Activated CD4-positive, alpha-beta memory T cell treated with anti-CD3 and anti-CD28 coated beads, Interleukin-2, amount 10 ng/mL, durations not matched to agents 7 days and 5 days (primary cell): Measurements from ENCODE around the gene SLCO1A2. TPM values are rescaled to one million over a fixed set of nuclear protein-coding genes. Genes with fewer than 3 reads are reported as not detected.

Experiments
- CTCF ChIA-PET: fragments of 350-600 bp; sonication (Branson Sonifier 250); formaldehyde crosslinking; loops from one replicate; lab custom pipeline; 2021; ENCODE audit warnings: antibody characterized with exemption, inconsistent platforms; lab: Charles Lee
- POLR2A ChIA-PET: fragments of 350-600 bp; sonication (Branson Sonifier 250); formaldehyde crosslinking; loops from one replicate; lab custom pipeline; 2021; ENCODE audit warnings: antibody characterized with exemption; lab: Charles Lee
- DNase-seq: peaks from one replicate; pipeline ENCODE4 v3.0.0-alpha.2; 2020
- H3K27ac Mint-ChIP-seq: one replicate; pipeline ENCODE4 v1.8.0; 2021; ENCODE audit warnings: mild to moderate bottlenecking, mixed read lengths
- H3K27me3 Mint-ChIP-seq: one replicate; pipeline ENCODE4 v1.8.0; 2021; ENCODE audit warnings: mixed read lengths
- H3K36me3 Mint-ChIP-seq: one replicate; pipeline ENCODE4 v1.8.0; 2021; ENCODE audit warnings: low read depth, mixed read lengths
- H3K4me1 Mint-ChIP-seq: one replicate; pipeline ENCODE4 v1.8.0; 2021; ENCODE audit warnings: mixed read lengths
- H3K4me3 Mint-ChIP-seq: one replicate; pipeline ENCODE4 v1.8.0; 2021; ENCODE audit warnings: mild to moderate bottlenecking, mixed read lengths
- H3K9me3 Mint-ChIP-seq: one replicate; pipeline ENCODE4 v1.8.0; 2021; ENCODE audit warnings: mixed read lengths
- total RNA-seq, 2 experiments: library from RNA; stranded (reverse); gene quantifications; one replicate each; pipeline ENCODE4 v1.2.3, GENCODE V29; 2021

The SLCO1A2 gene
- total RNA-seq, 2 experiments from 2014 or later = not detected

- no peak for DNase-seq
- POLR2A ChIA-PET = no interaction called here
- H3K36me3 Mint-ChIP-seq = no peaks in the 10 kb centered on the region
- CTCF ChIA-PET = no interaction called here
- no peak overlapping the region for H3K27ac Mint-ChIP-seq
- H3K27me3 Mint-ChIP-seq = peaks cover 13% of the 10 kb centered on the region
- H3K4me1 Mint-ChIP-seq = no peaks in the 10 kb centered on the region
- no peak overlapping the region for H3K4me3 Mint-ChIP-seq
- H3K9me3 Mint-ChIP-seq = no peaks in the 10 kb centered on the region
Measured at GRCh38 chr12:21305661-21306060, 29.1 kb downstream of the SLCO1A2 start.

DNA sequence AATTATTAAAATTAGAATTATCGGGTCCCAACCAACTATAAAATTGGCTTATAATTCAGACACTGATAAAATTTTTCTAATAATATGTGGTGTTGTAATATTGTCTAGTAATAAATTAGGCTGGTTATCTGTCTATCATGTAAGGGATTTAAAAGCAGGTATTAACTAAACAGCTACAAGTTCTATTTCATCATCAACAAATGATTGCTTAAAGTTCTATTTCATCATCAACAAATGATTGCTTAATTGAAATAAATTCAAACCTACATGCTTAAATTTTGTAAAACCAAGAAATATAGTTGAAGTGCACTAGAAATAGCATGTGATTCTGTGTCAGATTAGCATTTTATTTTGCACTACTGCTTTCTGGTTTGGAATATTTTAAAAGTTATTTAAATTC is 34.1 kb downstream of the SLCO1A2 start:
- H3K4me1 Mint-ChIP-seq = peaks cover 7% of the 10 kb centered on the region
- no peaks in the 10 kb centered on the region for H3K9me3 Mint-ChIP-seq
- H3K27ac Mint-ChIP-seq = no peak overlapping the region
- no peak for DNase-seq
- H3K27me3 Mint-ChIP-seq = peaks cover 3% of the 10 kb centered on the region
- H3K4me3 Mint-ChIP-seq = no peak overlapping the region
- H3K36me3 Mint-ChIP-seq = no peaks in the 10 kb centered on the region
- ChIA-PET POLR2A (no interaction called here), CTCF (no interaction called here)

- no peak overlapping the region for H3K27ac Mint-ChIP-seq
- CTCF ChIA-PET = interaction anchor here (0.8 to 1.8 kb wide), 5 partner anchors 13 to 384 kb away, joined by 3 to 6 read pairs (median 3); no protein-coding TSS in a partner anchor
- DNase-seq = no peak
- H3K36me3 Mint-ChIP-seq = no peaks in the 10 kb centered on the region
- H3K9me3 Mint-ChIP-seq = no peaks in the 10 kb centered on the region
- POLR2A ChIA-PET = no interaction called here
- peaks cover 7% of the 10 kb centered on the region for H3K4me1 Mint-ChIP-seq
- H3K27me3 Mint-ChIP-seq = peaks cover 4% of the 10 kb centered on the region
- no peak overlapping the region for H3K4me3 Mint-ChIP-seq
Measured at GRCh38 chr12:21296751-21297406, 37.8 kb downstream of the SLCO1A2 start.

DNA sequence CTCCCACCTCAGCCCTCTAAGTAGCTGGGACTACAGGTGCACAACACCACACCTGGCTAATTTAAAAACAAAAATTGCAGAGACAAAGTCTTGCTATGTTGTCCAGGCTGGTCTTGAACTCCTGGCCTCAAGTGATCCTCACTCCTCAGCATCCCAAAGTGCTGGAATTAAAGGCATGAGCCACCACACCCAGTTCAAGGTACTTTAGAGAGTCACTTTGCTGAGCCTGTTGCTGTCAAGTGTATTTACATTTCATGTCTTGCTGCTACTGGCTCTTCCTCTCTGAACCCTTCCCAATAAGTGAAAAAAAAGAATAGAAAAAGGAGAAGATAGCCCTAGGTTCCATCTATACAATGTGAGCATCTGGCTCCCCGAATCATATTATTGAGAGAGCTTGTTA is 38.4 kb downstream of the SLCO1A2 start:
- Mint-ChIP-seq H3K27me3 (peaks cover 3% of the 10 kb centered on the region), H3K4me1 (peaks cover 7% of the 10 kb centered on the region), H3K4me3 (no peak overlapping the region), H3K36me3 (no peaks in the 10 kb centered on the region), H3K27ac (no peak overlapping the region), H3K9me3 (no peaks in the 10 kb centered on the region)
- DNase-seq = no peak
- CTCF ChIA-PET = interaction anchor here (0.8 to 1.8 kb wide), 5 partner anchors 13 to 384 kb away, joined by 3 to 6 read pairs (median 3); no protein-coding TSS in a partner anchor
- POLR2A ChIA-PET = no interaction called here

GRCh38 chr12:21294176-21294575 is 40.5 kb downstream of the SLCO1A2 start:
- peaks cover 3% of the 10 kb centered on the region for H3K27me3 Mint-ChIP-seq
- no peak overlapping the region for H3K4me3 Mint-ChIP-seq
- no peak overlapping the region for H3K27ac Mint-ChIP-seq
- no peaks in the 10 kb centered on the region for H3K36me3 Mint-ChIP-seq
- H3K4me1 Mint-ChIP-seq = peaks cover 7% of the 10 kb centered on the region
- no peaks in the 10 kb centered on the region for H3K9me3 Mint-ChIP-seq
- ChIA-PET CTCF (interaction anchor here (1.1 kb wide), 1 partner anchor 20 kb away, joined by 4 read pairs; no protein-coding TSS in a partner anchor), POLR2A (no interaction called here)
- no peak for DNase-seq

- POLR2A ChIA-PET = no interaction called here
- CTCF ChIA-PET = interaction anchor here (1.9 kb wide), 1 partner anchor 388 kb away, joined by 5 read pairs; no protein-coding TSS in a partner anchor
- peaks cover 5% of the 10 kb centered on the region for H3K4me1 Mint-ChIP-seq
- H3K9me3 Mint-ChIP-seq = no peaks in the 10 kb centered on the region
- peaks cover 3% of the 10 kb centered on the region for H3K27me3 Mint-ChIP-seq
- no peaks in the 10 kb centered on the region for H3K36me3 Mint-ChIP-seq
- no peak for DNase-seq
- no peak overlapping the region for H3K4me3 Mint-ChIP-seq
- H3K27ac Mint-ChIP-seq = no peak overlapping the region
Measured at GRCh38 chr12:21292111-21292510, 42.6 kb downstream of the SLCO1A2 start.

- no peak for DNase-seq
- H3K4me3 Mint-ChIP-seq = no peak overlapping the region
- CTCF ChIA-PET = no interaction called here
Measured at GRCh38 chr12:21289698-21290097, 45.0 kb downstream of the SLCO1A2 start.

DNA sequence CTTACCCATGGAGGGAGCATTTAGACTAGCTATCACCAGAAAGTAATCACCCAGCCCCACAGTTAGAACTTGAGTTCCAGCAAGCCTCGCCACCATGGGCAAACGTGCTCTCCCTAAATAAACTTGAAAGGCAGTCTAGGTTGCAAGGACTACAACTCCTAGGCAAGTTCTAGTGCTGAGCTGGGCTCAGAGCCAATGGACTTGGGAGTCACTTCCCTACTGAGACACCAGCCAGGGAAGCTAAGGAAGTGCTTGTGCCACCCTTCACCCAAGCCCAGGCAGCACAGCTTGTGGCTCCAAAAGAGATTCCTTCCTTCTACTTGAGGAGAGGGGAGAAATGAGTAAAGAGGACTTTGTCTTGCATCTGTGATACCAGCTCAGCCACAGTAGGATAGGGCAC is 57.9 kb downstream of the SLCO1A2 start:
- CTCF ChIA-PET = no interaction called here
- DNase-seq = no peak
- Mint-ChIP-seq H3K9me3 (no peaks in the 10 kb centered on the region), H3K4me3 (no peak overlapping the region), H3K27ac (no peak overlapping the region), H3K36me3 (no peaks in the 10 kb centered on the region), H3K4me1 (no peaks in the 10 kb centered on the region), H3K27me3 (peaks cover 9% of the 10 kb centered on the region)
- POLR2A ChIA-PET = no interaction called here

More at GRCh38 chr12:21289698-21290097, 45.0 kb downstream of the SLCO1A2 start:
- H3K9me3 Mint-ChIP-seq = no peaks in the 10 kb centered on the region
- no peaks in the 10 kb centered on the region for H3K36me3 Mint-ChIP-seq
- H3K27ac Mint-ChIP-seq = no peak overlapping the region
- H3K4me1 Mint-ChIP-seq = no peaks in the 10 kb centered on the region
- POLR2A ChIA-PET = no interaction called here
- peaks cover 3% of the 10 kb centered on the region for H3K27me3 Mint-ChIP-seq

DNA sequence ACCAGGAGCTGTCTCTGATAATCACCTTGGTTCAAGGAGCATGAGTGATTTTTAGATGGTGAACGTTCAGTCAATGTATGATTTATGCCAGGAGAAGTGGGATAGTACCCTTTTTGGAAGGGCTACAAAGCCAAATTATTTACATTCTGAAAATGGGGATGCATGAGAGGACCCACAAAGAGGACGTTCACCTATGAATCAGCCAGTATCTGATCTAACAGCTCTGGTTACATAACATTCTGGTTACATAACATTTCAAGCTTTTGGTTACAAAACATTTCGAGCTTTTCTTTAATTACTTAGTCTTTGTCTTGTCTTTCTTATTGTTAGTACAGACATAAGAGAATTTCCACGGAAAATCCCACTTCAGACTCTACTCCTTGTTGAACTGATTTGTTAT is 68.8 kb downstream of the SLCO1A2 start:
- no peak overlapping the region for H3K4me3 Mint-ChIP-seq
- no peak for DNase-seq
- H3K36me3 Mint-ChIP-seq = no peaks in the 10 kb centered on the region
- no peaks in the 10 kb centered on the region for H3K4me1 Mint-ChIP-seq
- ChIA-PET CTCF (no interaction called here), POLR2A (no interaction called here)
- H3K27ac Mint-ChIP-seq = no peak overlapping the region
- no peaks in the 10 kb centered on the region for H3K9me3 Mint-ChIP-seq
- peaks cover 12% of the 10 kb centered on the region for H3K27me3 Mint-ChIP-seq

GRCh38 chr12:21264232-21264631 is 70.5 kb downstream of the SLCO1A2 start:
- DNase-seq = no peak
- H3K36me3 Mint-ChIP-seq = no peaks in the 10 kb centered on the region
- POLR2A ChIA-PET = no interaction called here
- peaks cover 12% of the 10 kb centered on the region for H3K27me3 Mint-ChIP-seq
- H3K4me1 Mint-ChIP-seq = no peaks in the 10 kb centered on the region
- H3K27ac Mint-ChIP-seq = no peak overlapping the region
- no peak overlapping the region for H3K4me3 Mint-ChIP-seq
- CTCF ChIA-PET = no interaction called here
- no peaks in the 10 kb centered on the region for H3K9me3 Mint-ChIP-seq

DNA sequence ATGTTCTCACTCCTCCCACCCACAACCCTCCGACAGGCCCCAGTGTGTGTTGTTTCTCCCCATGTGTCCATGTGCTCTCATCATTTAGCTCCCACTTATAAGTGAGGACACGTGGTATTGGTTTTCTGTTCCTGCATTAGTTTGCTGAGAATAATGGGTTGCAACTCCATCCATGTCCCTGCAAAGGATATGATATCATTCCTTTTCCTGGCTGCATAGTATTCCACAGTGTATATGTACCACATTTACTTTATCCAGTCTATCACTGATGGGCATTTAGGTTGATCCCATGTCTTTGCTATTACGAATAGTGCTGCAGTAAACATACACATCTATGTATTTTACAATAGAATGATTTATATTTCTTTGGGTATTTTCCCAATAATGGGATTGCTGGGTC is 77.5 kb downstream of the SLCO1A2 start:
- DNase-seq = no peak
- no peak overlapping the region for H3K27ac Mint-ChIP-seq

DNA sequence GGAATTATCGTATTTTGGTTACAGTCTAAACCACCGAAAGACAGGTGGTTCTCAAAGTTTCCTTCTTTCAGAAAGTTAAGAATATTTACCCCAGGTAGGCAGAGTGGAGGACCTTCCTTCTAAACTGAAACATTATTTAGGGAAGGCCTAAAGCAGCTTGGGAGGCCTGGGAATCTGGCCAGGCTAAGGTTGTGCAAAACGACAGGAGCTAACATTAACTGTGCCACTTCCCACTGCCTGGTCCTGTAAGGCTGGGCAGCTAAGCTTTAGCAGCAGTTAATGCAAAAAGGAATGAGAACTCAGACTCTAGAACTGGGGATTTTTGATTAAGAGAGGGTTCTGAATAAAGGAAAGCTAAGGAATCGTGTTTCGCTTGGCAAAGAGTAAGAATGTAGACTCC is 82.6 kb downstream of the SLCO1A2 start:
- H3K4me1 Mint-ChIP-seq = no peaks in the 10 kb centered on the region
- POLR2A ChIA-PET = no interaction called here
- H3K4me3 Mint-ChIP-seq = no peak overlapping the region
- DNase-seq = no peak
- H3K27ac Mint-ChIP-seq = no peak overlapping the region
- H3K9me3 Mint-ChIP-seq = no peaks in the 10 kb centered on the region
- H3K36me3 Mint-ChIP-seq = no peaks in the 10 kb centered on the region
- no peaks in the 10 kb centered on the region for H3K27me3 Mint-ChIP-seq
- CTCF ChIA-PET = interaction anchor here (0.6 kb wide), 1 partner anchor 428 kb away, joined by 4 read pairs; no protein-coding TSS in a partner anchor

More for the DNA sequence above, 77.5 kb downstream of the SLCO1A2 start:
- Mint-ChIP-seq H3K9me3 (no peaks in the 10 kb centered on the region), H3K36me3 (no peaks in the 10 kb centered on the region), H3K27me3 (no peaks in the 10 kb centered on the region), H3K4me3 (no peak overlapping the region), H3K4me1 (no peaks in the 10 kb centered on the region)
- ChIA-PET POLR2A (no interaction called here), CTCF (no interaction called here)

DNA sequence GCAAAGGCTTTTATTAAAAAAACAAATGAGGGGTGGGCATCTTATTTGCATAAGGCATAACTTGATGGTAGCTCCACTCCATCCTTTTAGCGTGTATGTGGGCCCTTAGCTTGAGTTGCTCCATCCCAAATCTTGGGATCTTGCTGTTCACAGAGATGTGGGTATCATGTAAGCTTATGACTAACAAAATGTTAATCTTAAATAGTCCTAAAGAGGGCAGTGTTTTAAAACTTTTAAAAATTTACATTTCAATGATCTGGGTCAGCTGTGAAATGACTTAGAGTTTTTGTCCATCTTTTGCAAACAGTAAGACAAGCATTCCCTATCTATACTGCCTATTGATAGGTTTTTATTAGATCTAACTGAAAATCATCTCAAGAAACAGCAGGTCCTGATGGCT is 86.0 kb downstream of the SLCO1A2 start:
- H3K27me3 Mint-ChIP-seq = no peaks in the 10 kb centered on the region
- H3K4me1 Mint-ChIP-seq = no peaks in the 10 kb centered on the region
- ChIA-PET POLR2A (interaction anchor here (0.5 kb wide), 1 partner anchor 409 kb away, joined by 3 read pairs; the partner anchor contains the start of gene LDHB), CTCF (interaction anchor here (0.9 to 2.7 kb wide), 6 partner anchors 9 to 434 kb away, joined by 3 to 10 read pairs (median 3); no protein-coding TSS in a partner anchor)
- H3K9me3 Mint-ChIP-seq = no peaks in the 10 kb centered on the region
- no peaks in the 10 kb centered on the region for H3K36me3 Mint-ChIP-seq
- DNase-seq = no peak
- H3K4me3 Mint-ChIP-seq = no peak overlapping the region
- no peak overlapping the region for H3K27ac Mint-ChIP-seq

GRCh38 chr12:21239866-21240265 is 94.9 kb downstream of the SLCO1A2 start:
- CTCF ChIA-PET = interaction anchor here (1.0 kb wide), 1 partner anchor 9 kb away, joined by 3 read pairs; no protein-coding TSS in a partner anchor
- POLR2A ChIA-PET = no interaction called here
- no peaks in the 10 kb centered on the region for H3K4me1 Mint-ChIP-seq
- no peak for DNase-seq
- no peak overlapping the region for H3K27ac Mint-ChIP-seq
- H3K36me3 Mint-ChIP-seq = no peaks in the 10 kb centered on the region
- H3K9me3 Mint-ChIP-seq = no peaks in the 10 kb centered on the region
- no peaks in the 10 kb centered on the region for H3K27me3 Mint-ChIP-seq
- H3K4me3 Mint-ChIP-seq = no peak overlapping the region
